Endothelial cell of umbilical vein (primary cell): ENCODE results near the gene RBM47. TPM values are rescaled to one million over a fixed set of nuclear protein-coding genes. Genes with fewer than 3 reads are reported as not detected.
"Not testable (repeated sequence)": the region's sequence is repeated elsewhere in the genome, so short reads cannot be mapped to it uniquely, and the experiment has no call there.

Experiments used
- BruUV-seq: library from RNA; stranded (reverse); fragments of 400-500 nt; replicated peaks from 2 replicates; lab custom pipeline; 2021; lab: Mats Ljungman, UMichigan
- CTCF ChIA-PET: fragments of 300-600, 350-600 bp; sonication (Branson Sonifier 250); formaldehyde crosslinking; loops from one replicate; lab custom pipeline; 2021; ENCODE audit warnings: antibody characterized with exemption, inconsistent platforms; lab: Charles Lee
- POLR2A ChIA-PET: fragments of 300-600, 350-600 bp; sonication (Branson Sonifier 250); formaldehyde crosslinking; loops from one replicate; lab custom pipeline; 2021; ENCODE audit warnings: antibody characterized with exemption, inconsistent platforms; lab: Charles Lee
- DNase-seq: peaks from one replicate; pipeline ENCODE4 v3.0.0-alpha.2; 2011; ENCODE audit warnings: low read depth, low spot score
- FAIRE-seq: peaks from 2 replicates; lab custom pipeline; 2011; peaks lifted over from hg19 to GRCh38; lab: Jason Lieb, UNC
- H2AFZ ChIP-seq: 2 replicates; pipeline ENCODE4 v1.6.0; 2012; ENCODE audit warnings: low read depth, low read length, control low read depth, inconsistent platforms
- H3K27ac ChIP-seq: 2 replicates; pipeline ENCODE4 v1.5.1; 2011; ENCODE audit warnings: low read depth, mild to moderate bottlenecking, control low read depth, low read length, moderate library complexity; ENCODE audit not compliant: insufficient read depth
- H3K27me3 ChIP-seq, 2 experiments: 2 replicates each; pipeline versions ENCODE4 v1.6.0 to v1.6.1; 2011; ENCODE audit warnings: low read length in 2 of 2, mixed read lengths in 1 of 2; ENCODE audit not compliant: control insufficient read depth in 2 of 2, insufficient read depth in 2 of 2
- H3K36me3 ChIP-seq, 2 experiments: 2 replicates in 1 of 2; 3 replicates in 1 of 2; pipeline ENCODE4 v1.5.1; 2011; ENCODE audit warnings: low read length in 2 of 2, mild to moderate bottlenecking in 1 of 2, moderate library complexity in 1 of 2; ENCODE audit not compliant: control insufficient read depth in 2 of 2, insufficient read depth in 2 of 2; ENCODE audit errors: extremely low read depth in 1 of 2
- H3K4me1 ChIP-seq: 3 replicates; pipeline ENCODE4 v1.5.1; 2011; ENCODE audit warnings: mild to moderate bottlenecking, low read length; ENCODE audit not compliant: control insufficient read depth, insufficient read depth; ENCODE audit errors: extremely low read depth
- H3K4me2 ChIP-seq: 2 replicates; pipeline ENCODE4 v1.6.1; 2011; ENCODE audit warnings: low read length, control low read depth, mixed read lengths; ENCODE audit not compliant: insufficient read depth
- H3K4me3 ChIP-seq, 3 experiments: fragments of 200-600 bp in 1 of 3; sonication (generic), shearing (Covaris generic) in 1 of 3; replicated peaks in 1 of 3; 2 replicates each; pipeline ENCODE4 v1.5.1; 2011 to 2016; ENCODE audit warnings: control low read depth in 3 of 3, low read length in 3 of 3, mild to moderate bottlenecking in 2 of 3, inconsistent platforms in 1 of 3, low read depth in 1 of 3, moderate library complexity in 1 of 3; ENCODE audit not compliant: insufficient read depth in 1 of 3
- H3K79me2 ChIP-seq: 2 replicates; pipeline ENCODE4 v1.6.0; 2012; ENCODE audit warnings: low read length, inconsistent platforms; ENCODE audit not compliant: control insufficient read depth, insufficient read depth
- H3K9ac ChIP-seq: replicated peaks from 2 replicates; pipeline ENCODE3; 2011; ENCODE audit warnings: low read length, control low read depth; ENCODE audit not compliant: insufficient read depth; ENCODE audit errors: extremely low read depth
- H3K9me1 ChIP-seq: replicated peaks from 3 replicates; pipeline ENCODE4 v1.6.0; 2011; ENCODE audit warnings: mild to moderate bottlenecking, low read length; ENCODE audit not compliant: control insufficient read depth, insufficient read depth; ENCODE audit errors: extremely low read depth
- H3K9me3 ChIP-seq: replicated peaks from 2 replicates; pipeline ENCODE4 v1.5.1; 2012; ENCODE audit warnings: low read length, inconsistent platforms; ENCODE audit not compliant: control insufficient read depth, insufficient read depth
- H4K20me1 ChIP-seq: replicated peaks from 2 replicates; pipeline ENCODE3; 2011; ENCODE audit warnings: mild to moderate bottlenecking, low read length; ENCODE audit not compliant: control insufficient read depth, insufficient read depth; ENCODE audit errors: extremely low read depth
- EZH2 ChIP-seq: IDR thresholded peaks from 2 replicates; pipeline ENCODE4 v1.6.1; 2012; ENCODE audit warnings: borderline replicate concordance, low read depth, mild to moderate bottlenecking, moderate library complexity, low read length, inconsistent platforms; ENCODE audit not compliant: severe bottlenecking
- FOS ChIP-seq: IDR thresholded peaks from 2 replicates; pipeline ENCODE4 v1.6.1; 2011; ENCODE audit warnings: mild to moderate bottlenecking, low read length, moderate library complexity, borderline replicate concordance; ENCODE audit not compliant: insufficient read depth
- GATA2 ChIP-seq: IDR thresholded peaks from 2 replicates; pipeline ENCODE4 v1.7.0; 2011; ENCODE audit warnings: low read depth, mild to moderate bottlenecking, moderate library complexity, mixed read lengths, low read length; ENCODE audit not compliant: insufficient read length, insufficient read depth
- JUN ChIP-seq: IDR thresholded peaks from 2 replicates; pipeline ENCODE4 v1.6.1; 2011; ENCODE audit warnings: borderline replicate concordance, low read depth; ENCODE audit not compliant: insufficient read length, insufficient read depth
- MYC ChIP-seq: IDR thresholded peaks from one replicate; pipeline ENCODE4 v1.6.1; 2011; ENCODE audit warnings: mild to moderate bottlenecking, low read depth, low read length
- POLR2A ChIP-seq: IDR thresholded peaks from 2 replicates; pipeline ENCODE4 v1.6.1; 2012; ENCODE audit warnings: low read depth, mild to moderate bottlenecking, control low read depth, low read length
- POLR2AphosphoS5 ChIP-seq: IDR thresholded peaks from 2 replicates; pipeline ENCODE4 v1.6.1; 2012; ENCODE audit warnings: low read depth, mild to moderate bottlenecking, control low read depth, low read length, moderate library complexity; ENCODE audit not compliant: insufficient read depth
- dilution Hi-C: fragments of 300-500 bp; cut with MboI; formaldehyde crosslinking; loops from one replicate; pipeline ENCODE4 v1.15.0; 2019; ENCODE audit warnings: low sequenced_read_pairs; ENCODE audit not compliant: extremely low pct_ligation_motif_present
- intact Hi-C: fragments of 100-400 bp; cut with micrococcal nuclease; formaldehyde crosslinking; loops from one replicate; pipeline ENCODE4 v1.10.0; 2022
- polyA plus RNA-seq, 4 experiments: library from polyadenylated mRNA; depleted of rRNA in 3 of 4; stranded (reverse) in 3 of 4; unstranded in 1 of 4; fragments of >200 nt; gene quantifications; 2 replicates each; pipeline versions ENCODE4 v1.2.1 to v1.2.3, GENCODE V29; 2011 to 2012; ENCODE audit warnings: missing spikeins in 1 of 4
- total RNA-seq: library from RNA; stranded (reverse); gene quantifications from 2 replicates; pipeline ENCODE4 v1.2.3, GENCODE V29; 2021
- TF ChIP-seq, protein P1 (sequence below), 2 donors: IDR thresholded peaks; 1 replicate in 1 of 2; 2 replicates in 1 of 2; pipeline ENCODE4 v1.5.1; 2011; ENCODE audit warnings: low read length in 2 of 2, mild to moderate bottlenecking in 2 of 2, moderate library complexity in 2 of 2, control low read depth in 1 of 2, inconsistent platforms in 1 of 2, low read depth in 1 of 2; ENCODE audit not compliant: insufficient read depth in 1 of 2; ENCODE audit errors: extremely low read depth in 1 of 2
- TF ChIP-seq, protein P2 (sequence below): IDR thresholded peaks from 2 replicates; pipeline ENCODE4 v1.6.1; 2011; ENCODE audit not compliant: insufficient read depth, insufficient read length

Gene RBM47
- total and polyA plus RNA-seq, 2 donors (not counting 3 experiments of a cell fraction or from before 2014, with no cell fraction given), result not detected

DNA sequence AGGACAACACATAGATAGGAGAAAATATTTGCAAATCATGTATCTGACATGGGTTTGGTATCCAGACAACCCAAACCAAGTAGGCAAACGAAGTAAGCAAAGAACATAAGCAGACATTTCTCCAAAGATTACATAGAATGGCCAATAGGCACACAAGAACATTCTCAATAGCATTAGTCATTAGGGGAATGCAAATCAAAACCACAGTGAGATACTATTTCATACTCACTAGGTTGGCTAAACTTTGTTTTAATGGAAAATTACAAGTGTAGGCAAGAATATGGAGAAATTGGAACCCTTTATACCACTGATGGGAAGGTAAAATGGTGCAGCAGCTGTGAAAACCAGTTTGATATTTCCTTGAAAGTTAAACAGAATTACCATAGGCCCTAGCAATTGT lies 219.8 kb downstream of the RBM47 start:
- POLR2A ChIA-PET, result no interaction called here
- H3K79me2 ChIP-seq, result no peaks in the 10 kb centered on the region
- no peaks in the 10 kb centered on the region for H4K20me1 ChIP-seq
- no peak overlapping the region for H3K4me2 ChIP-seq
- TF ChIP-seq, protein P1, sequence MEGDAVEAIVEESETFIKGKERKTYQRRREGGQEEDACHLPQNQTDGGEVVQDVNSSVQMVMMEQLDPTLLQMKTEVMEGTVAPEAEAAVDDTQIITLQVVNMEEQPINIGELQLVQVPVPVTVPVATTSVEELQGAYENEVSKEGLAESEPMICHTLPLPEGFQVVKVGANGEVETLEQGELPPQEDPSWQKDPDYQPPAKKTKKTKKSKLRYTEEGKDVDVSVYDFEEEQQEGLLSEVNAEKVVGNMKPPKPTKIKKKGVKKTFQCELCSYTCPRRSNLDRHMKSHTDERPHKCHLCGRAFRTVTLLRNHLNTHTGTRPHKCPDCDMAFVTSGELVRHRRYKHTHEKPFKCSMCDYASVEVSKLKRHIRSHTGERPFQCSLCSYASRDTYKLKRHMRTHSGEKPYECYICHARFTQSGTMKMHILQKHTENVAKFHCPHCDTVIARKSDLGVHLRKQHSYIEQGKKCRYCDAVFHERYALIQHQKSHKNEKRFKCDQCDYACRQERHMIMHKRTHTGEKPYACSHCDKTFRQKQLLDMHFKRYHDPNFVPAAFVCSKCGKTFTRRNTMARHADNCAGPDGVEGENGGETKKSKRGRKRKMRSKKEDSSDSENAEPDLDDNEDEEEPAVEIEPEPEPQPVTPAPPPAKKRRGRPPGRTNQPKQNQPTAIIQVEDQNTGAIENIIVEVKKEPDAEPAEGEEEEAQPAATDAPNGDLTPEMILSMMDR (IDR thresholded peaks at IDR 0.05; ENCODE audit: extremely low read depth in 1 of 2, insufficient read depth in 1 of 2, low read depth in 1 of 2, low read length in 2 of 2), result no peak
- TF ChIP-seq JUN (no peak), EZH2 (no peak), MYC (no peak), GATA2 (no peak), FOS (no peak), POLR2AphosphoS5 (no peak), POLR2A (no peak)
- TF ChIP-seq, protein P2, sequence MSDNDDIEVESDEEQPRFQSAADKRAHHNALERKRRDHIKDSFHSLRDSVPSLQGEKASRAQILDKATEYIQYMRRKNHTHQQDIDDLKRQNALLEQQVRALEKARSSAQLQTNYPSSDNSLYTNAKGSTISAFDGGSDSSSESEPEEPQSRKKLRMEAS, result no peak
- H3K4me1 ChIP-seq, result no peaks in the 10 kb centered on the region
- intact Hi-C loops (no loop called here), dilution Hi-C loops (no loop called here)
- no peaks in the 10 kb centered on the region for H3K9me1 ChIP-seq
- FAIRE-seq, result no peak
- no peak for DNase-seq
- no peak overlapping the region for H3K27ac ChIP-seq
- H3K27me3 ChIP-seq, result no peaks in the 10 kb centered on the region
- H3K9ac ChIP-seq, result no peak overlapping the region
- H3K36me3 ChIP-seq, result no peaks in the 10 kb centered on the region
- no peak overlapping the region for H3K4me3 ChIP-seq
- no peak overlapping the region for H2AFZ ChIP-seq
- H3K9me3 ChIP-seq, result no peaks in the 10 kb centered on the region
- no TSS peak for BruUV-seq
- CTCF ChIA-PET, result no interaction called here

DNA sequence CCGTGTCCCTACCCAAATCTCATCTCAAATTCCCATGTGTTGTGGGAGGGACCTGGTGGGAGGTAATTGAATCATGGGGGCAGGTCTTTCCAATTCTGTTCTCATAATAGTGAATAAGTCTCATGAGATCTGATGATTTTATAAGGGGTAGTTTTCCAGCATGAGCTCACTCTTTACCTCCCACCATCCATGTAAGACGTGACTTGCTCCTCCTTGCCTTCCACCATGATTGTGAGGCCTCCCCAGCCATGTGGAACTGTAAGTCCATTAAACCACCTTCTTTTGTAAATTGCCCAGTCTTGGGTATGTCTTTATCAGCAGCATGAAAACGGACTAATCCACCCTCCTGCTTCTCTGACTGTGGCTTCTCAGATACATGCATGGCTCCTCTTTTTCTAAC lies 222.2 kb downstream of the RBM47 start:
- CTCF ChIA-PET, H4K20me1 ChIP-seq, H3K9me1 ChIP-seq, H3K79me2 ChIP-seq, H3K27me3 ChIP-seq, H3K4me3 ChIP-seq, DNase-seq, FAIRE-seq, H3K4me2 ChIP-seq, H3K27ac ChIP-seq, H3K9me3 ChIP-seq, H3K4me1 ChIP-seq, dilution Hi-C loops, H3K36me3 ChIP-seq, POLR2A ChIA-PET, H2AFZ ChIP-seq, BruUV-seq, intact Hi-C loops, H3K9ac ChIP-seq: not testable (repeated sequence)
